HFFc6 (cell line): Measurements from ENCODE around the gene C8G. TPM values are rescaled to one million over a fixed set of nuclear protein-coding genes. Genes with fewer than 3 reads are reported as not detected.

Experiments used
- DNase-seq: peaks from one replicate; pipeline ENCODE4 v3.0.0-alpha.2; 2018
- H3K27ac Mint-ChIP-seq: 2 replicates; pipeline ENCODE4 v1.8.0; 2020; ENCODE audit warnings: mild to moderate bottlenecking, mixed read lengths
- H3K27me3 Mint-ChIP-seq: 2 replicates; pipeline ENCODE4 v1.8.0; 2021; ENCODE audit warnings: mild to moderate bottlenecking, moderate library complexity, mixed read lengths; ENCODE audit not compliant: insufficient read depth
- H3K36me3 Mint-ChIP-seq: 2 replicates; pipeline ENCODE4 v1.8.0; 2021; ENCODE audit warnings: low read depth, mixed read lengths
- H3K4me1 Mint-ChIP-seq: 2 replicates; pipeline ENCODE4 v1.8.0; 2020; ENCODE audit warnings: low read depth, mixed read lengths
- H3K4me3 Mint-ChIP-seq: 2 replicates; pipeline ENCODE4 v1.8.0; 2020; ENCODE audit warnings: mild to moderate bottlenecking, moderate library complexity, mixed read lengths
- H3K9me3 Mint-ChIP-seq: 2 replicates; pipeline ENCODE4 v1.8.0; 2020; ENCODE audit warnings: mild to moderate bottlenecking, mixed read lengths
- CTCF ChIP-seq: fragments of 200-600 bp; sonication (generic); IDR thresholded peaks from 2 replicates; pipeline ENCODE4 v1.5.0; 2021; ENCODE audit warnings: antibody characterized with exemption, mild to moderate bottlenecking
- total RNA-seq, 6 experiments: library from RNA; stranded (reverse); fragmentation: NEBNext Ultra II Directional; extraction: Animal tissue kit (Norgen Biotek cat#: 25700); gene quantifications; 2 replicates in 1 of 6; 3 replicates in 5 of 6; pipeline ENCODE4 v1.2.3, GENCODE V29; 2021

C8G gene
- total RNA-seq, 6 experiments from 2014 or later = 0.51 to 1.8 (median 0.97) TPM

- DNase-seq = no peak
- TF ChIP-seq CTCF = no peak
- no peaks in the 10 kb centered on the region for H3K9me3 Mint-ChIP-seq
- H3K36me3 Mint-ChIP-seq = peaks cover 8% of the 10 kb centered on the region; the same call in 1 of the 2 replicates
- no peaks in the 10 kb centered on the region for H3K4me1 Mint-ChIP-seq
- no peak overlapping the region for H3K27ac Mint-ChIP-seq
- no peak overlapping the region for H3K4me3 Mint-ChIP-seq
- no peaks in the 10 kb centered on the region for H3K27me3 Mint-ChIP-seq
Measured at GRCh38 chr9:136916330-136917184, 28.5 kb upstream of the C8G start.

- peaks cover 3% of the 10 kb centered on the region; the same call in 1 of the 2 replicates for H3K27me3 Mint-ChIP-seq
- DNase-seq = no peak
- H3K4me3 Mint-ChIP-seq = no peak overlapping the region
- H3K4me1 Mint-ChIP-seq = no peaks in the 10 kb centered on the region
- no peaks in the 10 kb centered on the region for H3K9me3 Mint-ChIP-seq
- no peak for TF ChIP-seq CTCF
- no peak overlapping the region for H3K27ac Mint-ChIP-seq
- peaks cover 8% of the 10 kb centered on the region; the same call in 1 of the 2 replicates for H3K36me3 Mint-ChIP-seq
Measured at GRCh38 chr9:136917902-136918301, 27.1 kb upstream of the C8G start.

GRCh38 chr9:136920069-136920468 lies 25.0 kb upstream of the C8G start:
- H3K9me3 Mint-ChIP-seq = no peaks in the 10 kb centered on the region
- H3K27ac Mint-ChIP-seq = no peak overlapping the region
- H3K4me1 Mint-ChIP-seq = no peaks in the 10 kb centered on the region
- no peak for TF ChIP-seq CTCF
- H3K36me3 Mint-ChIP-seq = 0 out of 2 replicates have a peak, but pooled peaks cover 4% of the 10 kb centered on the region
- no peak overlapping the region for H3K4me3 Mint-ChIP-seq
- no peak for DNase-seq
- H3K27me3 Mint-ChIP-seq = peaks cover 3% of the 10 kb centered on the region; the same call in 1 of the 2 replicates

- Mint-ChIP-seq H3K36me3 (no peaks in the 10 kb centered on the region), H3K9me3 (no peaks in the 10 kb centered on the region), H3K4me1 (no peaks in the 10 kb centered on the region), H3K27me3 (peaks cover 3% of the 10 kb centered on the region; the same call in 1 of the 2 replicates), H3K27ac (no peak overlapping the region), H3K4me3 (no peak overlapping the region)
- no peak for TF ChIP-seq CTCF
- DNase-seq = no peak
Measured at GRCh38 chr9:136920734-136921231, 24.3 kb upstream of the C8G start.

GRCh38 chr9:136921307-136921706 lies 23.7 kb upstream of the C8G start:
- DNase-seq = no peak
- H3K4me1 Mint-ChIP-seq = no peaks in the 10 kb centered on the region
- peaks cover 3% of the 10 kb centered on the region; the same call in 1 of the 2 replicates for H3K27me3 Mint-ChIP-seq
- H3K4me3 Mint-ChIP-seq = no peak overlapping the region
- TF ChIP-seq CTCF = no peak
- no peaks in the 10 kb centered on the region for H3K36me3 Mint-ChIP-seq
- no peaks in the 10 kb centered on the region for H3K9me3 Mint-ChIP-seq
- H3K27ac Mint-ChIP-seq = no peak overlapping the region
